Panc1 (cell line): ENCODE data around the gene AQP7. TPM values are rescaled to one million over a fixed set of nuclear protein-coding genes. Genes with fewer than 3 reads are reported as not detected.
A peak's percentile ranks its signal among the peaks of the same experiment; 100 is the strongest.

Experiments used
- ATAC-seq: fragments of 200-7000 bp; cut with Tn5 transposase; 2 replicates; pipeline ENCODE4 v1.9.1; 2020; ENCODE audit warnings: mild to moderate bottlenecking, moderate library complexity
- BruUV-seq: library from RNA; stranded (reverse); fragments of 400-500 nt; replicated peaks from 2 replicates; lab custom pipeline; 2021; lab: Mats Ljungman, UMichigan
- CTCF ChIA-PET: fragments of 300-600 bp; sonication (Branson Sonifier 250); formaldehyde crosslinking; loops from one replicate; lab custom pipeline; 2022; ENCODE audit warnings: antibody characterized with exemption; lab: Charles Lee
- POLR2A ChIA-PET: fragments of 300-600 bp; sonication (Branson Sonifier 250); formaldehyde crosslinking; loops from one replicate; lab custom pipeline; 2022; ENCODE audit warnings: antibody characterized with exemption; lab: Charles Lee
- DNase-seq: peaks from one replicate; pipeline ENCODE4 v3.0.0-alpha.2; 2010; ENCODE audit warnings: low read depth, low spot score
- H3K27ac ChIP-seq: 2 replicates; pipeline ENCODE4 v1.5.1; 2011; ENCODE audit warnings: mild to moderate bottlenecking, low read length, inconsistent platforms
- H3K27me3 ChIP-seq: fragments of 200-500 bp; sonication (Bioruptor generic); 2 replicates; pipeline ENCODE4 v1.6.0; 2014; ENCODE audit warnings: low read length, inconsistent platforms; ENCODE audit not compliant: control insufficient read depth, insufficient read depth
- H3K36me3 ChIP-seq: fragments of 200-500 bp; sonication (Bioruptor generic); 2 replicates; pipeline ENCODE4 v1.5.1; 2014; ENCODE audit warnings: inconsistent platforms, mild to moderate bottlenecking, low read length, moderate library complexity; ENCODE audit not compliant: control insufficient read depth, insufficient read depth
- H3K4me1 ChIP-seq: 2 replicates; pipeline ENCODE4 v1.5.1; 2011; ENCODE audit warnings: inconsistent platforms, mild to moderate bottlenecking, low read length, moderate library complexity; ENCODE audit not compliant: control insufficient read depth, insufficient read depth
- H3K4me3 ChIP-seq, 2 experiments: 2 replicates each; pipeline ENCODE4 v1.5.1; 2011 to 2012; ENCODE audit warnings: low read depth in 2 of 2, low read length in 2 of 2, mild to moderate bottlenecking in 2 of 2, inconsistent platforms in 1 of 2, moderate library complexity in 1 of 2
- H3K9me3 ChIP-seq: fragments of 200-500 bp; sonication (Bioruptor generic); 2 replicates; pipeline ENCODE4 v1.5.1; 2014; ENCODE audit warnings: low read depth, mild to moderate bottlenecking, inconsistent platforms, low read length, moderate library complexity; ENCODE audit not compliant: control insufficient read depth, insufficient read depth
- CTCF ChIP-seq: fragments of 450-650 bp; IDR thresholded peaks from 2 replicates; pipeline ENCODE4 v1.5.1; 2017; ENCODE audit warnings: mild to moderate bottlenecking
- POLR2AphosphoS5 ChIP-seq: IDR thresholded peaks from 2 replicates; pipeline ENCODE4 v1.6.1; 2012; ENCODE audit warnings: mild to moderate bottlenecking, low read depth, low read length, moderate library complexity
- REST ChIP-seq, 2 experiments: IDR thresholded peaks; 2 replicates each; pipeline ENCODE4 v1.6.1; 2011 to 2012; ENCODE audit warnings: low read depth in 2 of 2, control low read depth in 1 of 2, low read length in 1 of 2, mild to moderate bottlenecking in 1 of 2, moderate library complexity in 1 of 2; ENCODE audit not compliant: insufficient read depth in 1 of 2
- SIN3A ChIP-seq: IDR thresholded peaks from 2 replicates; pipeline ENCODE4 v1.6.1; 2012; ENCODE audit warnings: low read depth, mild to moderate bottlenecking, low read length, moderate library complexity, borderline replicate concordance; ENCODE audit not compliant: insufficient read depth
- TCF7L2 ChIP-seq: IDR thresholded peaks from 2 replicates; pipeline ENCODE4 v1.6.1; 2011; ENCODE audit warnings: mild to moderate bottlenecking, low read depth, low read length, inconsistent platforms
- in situ Hi-C: cut with HindIII; loops from 2 replicates; pipeline ENCODE4 v1.10.0; 2016; ENCODE audit warnings: low sequenced_read_pairs, low pct_unique_long_range_greater_than_20kb
- intact Hi-C: fragments of 100-400 bp; cut with micrococcal nuclease; formaldehyde crosslinking; loops from one replicate; pipeline ENCODE4 v1.10.0; 2022; ENCODE audit not compliant: unreplicated experiment
- total RNA-seq: library from RNA; stranded (reverse); gene quantifications from one replicate; pipeline ENCODE4 v1.2.1, GENCODE V29; 2021; ENCODE audit not compliant: unreplicated experiment

The AQP7 gene
- total RNA-seq, 1 experiment from 2014 or later, result 0.26 TPM

GRCh38 chr9:33449715-33450114 is 47.3 kb upstream of the AQP7 start:
- ATAC-seq, result no peak

GRCh38 chr9:33447799-33448553 is 45.6 kb upstream of the AQP7 start:
- TF ChIP-seq CTCF, result no peak
- no peak for TF ChIP-seq TCF7L2
- no peak for TF ChIP-seq POLR2AphosphoS5
- TF ChIP-seq SIN3A, result no peak
- TF ChIP-seq REST (IDR thresholded peaks at IDR 0.05; ENCODE audit: insufficient read depth in 1 of 2, low read depth in 2 of 2, low read length in 1 of 2), result no peak
- POLR2A ChIA-PET, result no interaction called here
- in situ Hi-C loops, result no loop called here

More at GRCh38 chr9:33449715-33450114, 47.3 kb upstream of the AQP7 start:
- Histone ChIP-seq H3K27ac (no peak overlapping the region), H3K36me3 (no peaks in the 10 kb centered on the region), H3K27me3 (peaks cover 3% of the 10 kb centered on the region), H3K9me3 (no peaks in the 10 kb centered on the region), H3K4me3 (no peak overlapping the region), H3K4me1 (peaks cover 4% of the 10 kb centered on the region; the same call in 1 of the 2 replicates)
- no peak for DNase-seq
- TF ChIP-seq SIN3A (no peak), TCF7L2 (no peak), POLR2AphosphoS5 (no peak)
- POLR2A ChIA-PET, result interaction anchor here (0.5 kb wide), 1 partner anchor 46 kb away, joined by 11 read pairs; no protein-coding TSS in a partner anchor
- BruUV-seq, result no TSS peak
- intact Hi-C loops (loop anchor here (5.0 kb wide), 1 partner anchor 47 kb away; the partner anchor contains the start of gene AQP7), in situ Hi-C loops (no loop called here)
- CTCF ChIA-PET, result interaction anchor here (0.9 kb wide), 1 partner anchor 45 kb away, joined by 4 read pairs; no protein-coding TSS in a partner anchor

More at GRCh38 chr9:33447799-33448553, 45.6 kb upstream of the AQP7 start:
- DNase-seq, result no peak
- H3K4me1 ChIP-seq, result peaks cover 6% of the 10 kb centered on the region; the same call in 1 of the 2 replicates
- no peaks in the 10 kb centered on the region for H3K9me3 ChIP-seq
- H3K27ac ChIP-seq, result no peak overlapping the region
- peak; percentile 12 for ATAC-seq
- intact Hi-C loops, result no loop called here
- BruUV-seq, result no TSS peak
- CTCF ChIA-PET, result interaction anchor here (0.6 to 1.6 kb wide), 5 partner anchors 19 to 73 kb away, joined by 4 to 16 read pairs (median 8); partner anchors contain the start of gene NOL6
- H3K36me3 ChIP-seq, result no peaks in the 10 kb centered on the region
- H3K27me3 ChIP-seq, result peaks cover 3% of the 10 kb centered on the region
- peak overlapping the region; percentile 20 to 37 for H3K4me3 ChIP-seq
